Activated gamma-delta T cell treated with Interleukin-2 at 50 U/mL for 16 hours (primary cell): Measurements from ENCODE around the gene EFNA5.

Experiments used
- DNase-seq: peaks from one replicate; pipeline ENCODE4 v3.0.0-alpha.2; 2020

Gene EFNA5

GRCh38 chr5:107567901-107568671 is 102.7 kb downstream of the EFNA5 start:
- no peak for DNase-seq

GRCh38 chr5:107566986-107567385 is 103.8 kb downstream of the EFNA5 start:
- DNase-seq: no peak

DNA sequence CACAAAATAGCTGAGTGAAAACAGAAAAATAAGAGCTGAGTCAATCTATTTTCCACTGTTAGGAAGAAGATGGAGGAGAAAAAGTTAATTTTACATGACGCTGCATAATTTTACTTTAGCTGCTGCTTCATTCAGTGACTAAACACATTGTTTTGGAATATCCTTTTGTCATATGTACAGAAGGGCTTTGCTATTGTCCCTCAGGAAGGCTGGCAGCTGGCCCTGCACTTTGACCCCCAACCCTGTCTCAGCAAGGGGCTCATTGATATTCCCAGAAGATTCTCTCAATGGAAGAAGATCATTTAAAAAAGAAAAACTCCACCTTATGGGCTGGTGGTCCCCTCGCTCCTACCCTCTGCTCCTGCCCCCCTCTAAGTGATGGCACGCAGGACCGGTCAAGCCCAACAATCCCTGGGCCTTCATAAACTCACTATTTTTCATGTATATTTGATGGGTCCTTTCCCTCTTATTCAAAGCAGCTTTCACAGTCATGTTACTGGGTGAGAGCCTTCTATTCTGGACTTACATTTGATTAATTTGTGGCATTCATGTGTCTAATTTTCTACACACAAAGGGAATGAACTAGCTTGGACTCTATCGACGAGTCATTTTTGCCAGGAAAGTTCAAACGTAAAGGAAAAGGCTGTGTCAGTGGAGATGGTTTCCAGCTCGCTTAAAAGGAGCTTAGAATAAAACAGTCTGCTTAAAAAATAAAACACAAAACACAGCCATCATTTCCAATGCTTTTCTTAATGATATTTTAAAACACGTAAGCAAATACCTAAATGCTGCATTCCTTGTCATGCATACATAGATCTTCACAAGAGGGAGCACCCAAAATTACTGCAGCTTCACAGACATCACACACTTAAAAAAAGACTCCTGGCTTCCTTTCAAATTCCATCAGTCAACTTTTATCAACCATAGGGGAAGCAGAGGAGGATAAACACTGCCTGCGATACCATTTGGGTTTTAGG is 104.7 kb downstream of the EFNA5 start:
- no peak for DNase-seq

DNA sequence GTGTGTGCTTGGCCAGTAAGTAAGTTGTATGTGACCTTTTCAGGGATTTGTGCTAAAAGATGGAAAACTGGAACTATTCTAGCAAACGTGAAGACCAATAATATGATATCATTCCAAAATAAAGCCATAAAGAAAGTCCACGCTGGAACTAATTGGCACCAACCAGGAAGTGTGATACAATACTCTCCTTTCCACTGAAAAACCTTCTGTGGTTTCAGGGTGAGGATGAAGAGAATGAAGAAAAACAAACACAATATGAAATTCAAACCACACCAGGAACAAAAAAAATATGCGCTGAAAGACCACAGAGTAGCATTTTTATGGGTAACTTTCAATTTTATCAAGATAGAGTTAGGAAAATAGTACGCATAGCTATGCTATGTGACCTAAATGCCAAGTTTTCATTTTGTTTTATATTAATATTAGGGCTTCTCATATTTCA is 105.8 kb downstream of the EFNA5 start:
- DNase-seq: no peak

- no peak for DNase-seq
Measured at GRCh38 chr5:107563959-107564544, 106.7 kb downstream of the EFNA5 start.

- no peak for DNase-seq
Measured at GRCh38 chr5:107560377-107560776, 110.4 kb downstream of the EFNA5 start.

- DNase-seq: no peak
Measured at GRCh38 chr5:107558823-107559375, 111.8 kb downstream of the EFNA5 start.

GRCh38 chr5:107557051-107557658 is 113.6 kb downstream of the EFNA5 start:
- DNase-seq: no peak

DNA sequence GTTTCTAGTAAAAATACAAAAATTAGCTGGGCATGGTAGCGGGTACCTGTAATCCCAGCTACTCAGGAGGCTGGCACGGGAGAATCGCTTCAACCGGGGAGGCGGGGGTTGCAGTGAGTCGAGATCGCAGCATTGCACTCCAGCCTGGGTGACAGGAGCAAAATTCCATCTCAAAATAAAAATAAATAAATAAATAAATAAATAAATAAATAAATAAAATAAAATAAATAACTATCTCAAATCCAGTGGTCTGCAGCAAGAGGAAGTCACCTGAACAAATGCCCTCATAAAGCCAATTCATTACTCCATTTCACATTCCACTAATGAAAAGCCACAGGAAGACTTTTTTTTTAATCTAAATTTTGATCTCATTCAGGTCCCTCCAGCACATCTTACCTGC is 114.2 kb downstream of the EFNA5 start:
- DNase-seq: no peak

DNA sequence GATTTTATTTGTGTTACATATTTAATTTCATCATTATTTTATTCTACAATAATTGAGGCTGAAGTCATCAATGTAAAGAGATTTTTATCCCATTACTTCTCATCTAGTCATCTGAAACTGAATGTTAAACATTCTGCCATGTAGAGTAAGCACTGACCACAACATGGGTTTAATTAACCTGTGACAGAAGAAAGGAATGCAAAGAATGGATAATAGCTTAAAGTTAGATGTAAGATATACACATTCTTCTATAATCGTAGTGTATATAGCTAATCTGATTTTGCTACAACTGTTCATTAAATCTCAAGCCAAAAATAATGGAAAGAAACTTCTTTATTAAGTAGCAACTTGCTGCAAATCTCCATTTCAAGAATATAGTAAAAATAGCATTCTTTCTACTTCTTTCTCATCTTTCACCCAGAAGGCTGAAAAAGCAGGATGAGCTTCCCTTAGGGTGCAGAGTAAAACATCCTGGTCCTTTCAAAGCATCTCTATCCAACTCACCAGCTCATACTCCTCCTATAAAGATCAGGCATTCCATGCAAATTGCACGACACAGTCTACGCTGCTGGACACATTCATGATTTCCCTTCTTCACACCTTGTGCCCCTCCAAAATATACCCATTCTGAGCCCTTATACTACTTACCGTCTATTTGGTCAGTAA is 115.2 kb downstream of the EFNA5 start:
- DNase-seq: no peak

- DNase-seq: no peak
Measured at GRCh38 chr5:107554776-107555424, 115.8 kb downstream of the EFNA5 start.

- no peak for DNase-seq
Measured at GRCh38 chr5:107553117-107553555, 117.6 kb downstream of the EFNA5 start.

DNA sequence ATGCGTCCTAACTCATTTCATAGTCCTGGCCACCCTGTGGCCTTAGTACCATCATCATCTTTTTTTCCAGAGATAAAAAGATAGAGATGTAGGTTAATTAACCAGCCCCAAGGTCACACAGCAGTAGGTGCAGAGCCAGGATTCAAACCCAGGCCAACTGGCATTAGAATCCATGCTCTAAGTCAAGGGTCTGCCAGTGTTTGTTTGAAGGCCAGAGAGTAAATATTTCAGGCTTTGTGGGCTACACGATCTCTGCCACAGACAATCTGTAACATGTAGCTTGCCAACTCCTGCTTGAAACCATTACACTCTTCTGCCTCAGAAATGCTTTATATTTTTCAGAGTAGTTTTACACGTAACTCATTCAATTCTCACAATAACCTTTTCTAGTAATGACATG is 119.6 kb downstream of the EFNA5 start:
- no peak for DNase-seq

GRCh38 chr5:107549567-107549966 is 121.2 kb downstream of the EFNA5 start:
- DNase-seq: no peak

DNA sequence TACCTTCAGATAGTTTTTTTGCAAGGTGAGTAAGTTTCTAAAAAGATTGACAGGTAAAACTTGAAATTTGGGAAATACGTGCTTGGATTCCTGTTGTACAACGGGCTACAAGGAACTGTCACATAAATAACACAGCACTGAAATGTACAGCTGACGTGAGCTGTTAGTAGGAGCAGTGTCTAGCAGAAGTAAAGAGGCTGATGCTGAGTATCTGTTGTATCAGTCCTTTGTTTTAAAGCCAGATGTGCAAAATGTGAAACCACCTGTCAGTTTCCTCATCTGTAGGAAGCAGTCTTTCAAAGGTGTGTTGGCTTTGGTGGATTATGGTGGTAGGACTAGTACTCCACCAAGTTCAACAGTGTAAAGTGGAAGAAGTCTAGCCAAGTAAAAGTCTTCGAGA is 122.3 kb downstream of the EFNA5 start:
- no peak for DNase-seq

DNA sequence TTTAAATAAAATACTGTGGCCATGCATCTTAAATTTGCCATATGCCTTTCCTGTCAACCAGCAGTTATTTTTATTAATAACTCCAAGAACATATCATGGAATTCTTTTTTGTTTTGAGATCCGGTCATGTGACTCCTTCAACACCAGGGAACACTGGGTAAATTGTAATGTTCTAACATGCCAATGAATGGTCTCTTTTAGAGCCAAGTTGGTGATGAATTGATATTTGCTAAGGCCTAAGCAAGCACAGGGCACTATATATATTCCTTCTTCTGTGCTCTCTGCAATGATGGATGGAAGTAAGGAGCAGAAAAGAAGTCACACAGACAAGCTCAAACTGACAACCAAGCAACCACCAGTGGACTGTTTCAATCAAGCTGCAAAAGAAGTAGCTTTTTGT is 124.0 kb downstream of the EFNA5 start:
- DNase-seq: no peak

- no peak for DNase-seq
Measured at GRCh38 chr5:107545486-107545885, 125.3 kb downstream of the EFNA5 start.

GRCh38 chr5:107544967-107545366 is 125.8 kb downstream of the EFNA5 start:
- no peak for DNase-seq

DNA sequence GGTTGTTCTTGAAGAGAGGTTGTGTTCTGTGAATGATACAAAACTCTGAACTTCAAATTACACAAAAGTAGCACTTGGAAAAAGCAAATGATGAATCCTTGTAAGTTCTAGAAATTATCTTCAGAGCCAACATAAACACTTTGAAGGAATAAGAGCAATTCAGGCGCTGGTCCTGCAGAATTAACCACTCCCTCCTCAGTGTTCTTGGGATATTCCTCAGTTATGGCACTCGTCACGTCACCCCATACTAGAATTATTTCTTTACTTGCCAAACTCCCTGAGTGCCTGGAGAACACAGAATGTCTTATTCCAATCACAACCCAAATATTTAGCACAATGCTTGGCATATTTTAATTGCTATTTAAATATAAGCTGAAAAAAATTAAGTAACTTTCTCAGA is 126.3 kb downstream of the EFNA5 start:
- DNase-seq: no peak

DNA sequence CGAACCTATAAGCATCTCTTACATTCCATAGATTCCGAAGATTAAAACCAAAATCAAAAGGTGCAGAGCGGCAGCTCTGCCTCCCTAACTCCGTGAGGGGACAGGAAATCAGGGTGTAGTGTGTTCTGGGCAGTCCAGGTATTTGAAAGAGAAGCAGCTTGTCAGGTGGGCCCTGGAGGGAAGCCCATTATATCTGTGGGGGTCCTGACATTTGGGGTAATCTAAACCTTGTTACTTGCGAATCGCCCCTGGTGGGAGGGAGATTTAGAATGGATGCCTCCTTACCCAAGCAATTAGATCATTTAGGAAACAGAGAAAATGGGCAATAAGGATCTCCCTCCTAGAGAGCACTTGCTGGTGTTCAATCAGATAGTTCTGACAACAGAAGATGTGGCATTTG is 126.9 kb downstream of the EFNA5 start:
- no peak for DNase-seq

- DNase-seq: no peak
Measured at GRCh38 chr5:107542831-107543231, 127.9 kb downstream of the EFNA5 start.

DNA sequence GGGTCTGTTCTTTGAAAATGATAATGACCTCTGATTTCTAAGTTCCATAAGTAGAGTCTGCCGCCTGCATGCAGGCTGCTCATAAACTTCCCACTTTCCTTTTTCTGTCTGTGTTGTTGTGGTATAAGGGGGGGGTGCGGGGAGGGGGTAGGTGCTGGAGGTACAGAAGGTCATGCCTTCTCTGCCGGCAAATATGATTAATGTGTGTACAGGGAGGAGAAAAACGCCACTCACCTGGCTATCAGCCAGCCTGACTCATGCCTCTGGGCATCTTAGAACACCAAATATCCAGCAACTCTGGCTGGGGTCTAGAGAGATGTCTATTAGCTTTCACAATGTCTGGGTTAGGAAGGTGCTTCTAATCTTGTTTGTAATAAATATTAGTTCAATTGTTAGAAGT is 128.3 kb downstream of the EFNA5 start:
- DNase-seq: no peak
